ENCODE measurements around the gene EXOC3L4.

DNA sequence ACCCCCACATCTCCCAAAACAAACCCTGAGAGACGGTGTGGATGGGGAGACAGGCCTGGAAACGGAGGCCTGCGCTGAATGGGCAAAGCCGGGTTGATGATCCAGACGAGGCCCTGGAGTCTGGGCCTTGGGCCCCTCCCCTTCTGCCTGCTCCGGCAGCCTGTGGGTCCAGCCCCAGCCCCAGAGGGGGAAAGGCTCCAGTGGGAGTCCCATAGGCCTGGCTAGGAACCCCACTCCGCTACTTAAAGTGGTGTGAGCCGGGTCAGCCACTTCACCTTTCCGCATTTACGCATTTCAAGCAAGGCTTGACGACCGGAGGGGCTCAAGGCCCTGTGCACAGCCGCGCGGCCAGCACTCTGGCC lies 28.0 kb downstream of the EXOC3L4 start:
- TF ChIP-seq, protein P1, sequence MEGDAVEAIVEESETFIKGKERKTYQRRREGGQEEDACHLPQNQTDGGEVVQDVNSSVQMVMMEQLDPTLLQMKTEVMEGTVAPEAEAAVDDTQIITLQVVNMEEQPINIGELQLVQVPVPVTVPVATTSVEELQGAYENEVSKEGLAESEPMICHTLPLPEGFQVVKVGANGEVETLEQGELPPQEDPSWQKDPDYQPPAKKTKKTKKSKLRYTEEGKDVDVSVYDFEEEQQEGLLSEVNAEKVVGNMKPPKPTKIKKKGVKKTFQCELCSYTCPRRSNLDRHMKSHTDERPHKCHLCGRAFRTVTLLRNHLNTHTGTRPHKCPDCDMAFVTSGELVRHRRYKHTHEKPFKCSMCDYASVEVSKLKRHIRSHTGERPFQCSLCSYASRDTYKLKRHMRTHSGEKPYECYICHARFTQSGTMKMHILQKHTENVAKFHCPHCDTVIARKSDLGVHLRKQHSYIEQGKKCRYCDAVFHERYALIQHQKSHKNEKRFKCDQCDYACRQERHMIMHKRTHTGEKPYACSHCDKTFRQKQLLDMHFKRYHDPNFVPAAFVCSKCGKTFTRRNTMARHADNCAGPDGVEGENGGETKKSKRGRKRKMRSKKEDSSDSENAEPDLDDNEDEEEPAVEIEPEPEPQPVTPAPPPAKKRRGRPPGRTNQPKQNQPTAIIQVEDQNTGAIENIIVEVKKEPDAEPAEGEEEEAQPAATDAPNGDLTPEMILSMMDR (IDR thresholded peaks at IDR 0.05; ENCODE audit: low read depth, low read length): no peak
- no peak for TF ChIP-seq EZH2phosphoT487 (IDR thresholded peaks at IDR 0.05; ENCODE audit: low read depth)

Data from OCI-LY3 (cell line).